Measurements from ENCODE around the gene RWDD1. TPM values are rescaled to one million over a fixed set of nuclear protein-coding genes. Genes with fewer than 3 reads are reported as not detected.

The RWDD1 gene
- total and polyA plus RNA-seq, 2 of the 13 experiments (the other 11 are each of a cell fraction or from before 2014, with no cell fraction given): 27.4 to 67.1 TPM

- peak; percentile 93 for TF ChIP-seq ZSCAN5A (CRISPR knock-in tag; IDR thresholded peaks at IDR 0.05; ENCODE audit: borderline replicate concordance)
- TF ChIP-seq MTA1 (CRISPR knock-in tag; IDR thresholded peaks at IDR 0.05; ENCODE audit: borderline replicate concordance): peak; percentile 86; the same call in 1 of the 2 replicates
- peak; percentile 97; the same call in 1 of the 2 replicates for TF ChIP-seq ZNF782 (CRISPR knock-in tag; IDR thresholded peaks at IDR 0.05; ENCODE audit: borderline replicate concordance)
- peak; percentile 48 for TF ChIP-seq GABPA (IDR thresholded peaks at IDR 0.05; ENCODE audit: low read depth, low read length)
- peak; percentile 86 for TF ChIP-seq GABPA (CRISPR knock-in tag; IDR thresholded peaks at IDR 0.05; ENCODE audit: low read depth)
- TF ChIP-seq TFAP4 (IDR thresholded peaks at IDR 0.05; ENCODE audit: borderline replicate concordance, low read depth): peak; percentile 51; the same call in 1 of the 2 replicates
- no peak for TF ChIP-seq ZNF17 (CRISPR knock-in tag; IDR thresholded peaks at IDR 0.05)
- 0 out of 2 replicates have a peak, but pooled peaks have one; percentile 41 for TF ChIP-seq ZNF251 (CRISPR knock-in tag; IDR thresholded peaks at IDR 0.05)
- TF ChIP-seq IKZF4 (CRISPR knock-in tag; IDR thresholded peaks at IDR 0.05; ENCODE audit: borderline replicate concordance, low read depth, not compliant biosample characterization): no peak
- 0 out of 2 replicates have a peak, but pooled peaks have one; percentile 61 for TF ChIP-seq ZNF777 (CRISPR knock-in tag; IDR thresholded peaks at IDR 0.05)
- peak; percentile 98 for TF ChIP-seq THAP11 (CRISPR knock-in tag; IDR thresholded peaks at IDR 0.05)
- TF ChIP-seq ZNF746 (CRISPR knock-in tag; IDR thresholded peaks at IDR 0.05): peak; percentile 67
- peak; percentile 90; the same call in 1 of the 2 replicates for TF ChIP-seq ZNF878 (CRISPR knock-in tag; IDR thresholded peaks at IDR 0.05)
- TF ChIP-seq ZFP36L2 (CRISPR knock-in tag; IDR thresholded peaks at IDR 0.05): peak; percentile 67; the same call in 1 of the 2 replicates
- TF ChIP-seq ZBTB21 (CRISPR knock-in tag; IDR thresholded peaks at IDR 0.05): peak; percentile 71
- 0 out of 2 replicates have a peak, but pooled peaks have one; percentile 69 for TF ChIP-seq HNRNPL (IDR thresholded peaks at IDR 0.05; ENCODE audit: low read depth, low read length)
- TF ChIP-seq TGIF2 (CRISPR knock-in tag; IDR thresholded peaks at IDR 0.05): peak; percentile 99
- TF ChIP-seq ZNF280D (CRISPR knock-in tag; IDR thresholded peaks at IDR 0.05): peak; percentile 89
- no peak; the same call in 1 of the 2 replicates for TF ChIP-seq ZNF652 (CRISPR knock-in tag; IDR thresholded peaks at IDR 0.05; ENCODE audit: borderline replicate concordance, low read depth)
- peak; percentile 35 for TF ChIP-seq ZNF18 (CRISPR knock-in tag; IDR thresholded peaks at IDR 0.05; ENCODE audit: insufficient replicate concordance)
- peak; percentile 84 for TF ChIP-seq TBL1XR1 (IDR thresholded peaks at IDR 0.05; ENCODE audit: borderline replicate concordance, low read length, partially characterized antibody)
- peak; percentile 93 for TF ChIP-seq ZNF737 (CRISPR knock-in tag; IDR thresholded peaks at IDR 0.05; ENCODE audit: borderline replicate concordance)
These were observed at the start of gene RWDD1 (continued) for GRCh38 chr6:116570856-116571682.

All from HepG2 (cell line).